ENCODE data around the gene GRM4. TPM values are rescaled to one million over a fixed set of nuclear protein-coding genes. Genes with fewer than 3 reads are reported as not detected.

GRM4 gene
- total RNA-seq, 1 experiment from 2014 or later = 5.6 TPM

- Histone ChIP-seq H2BK12ac (ENCODE audit: insufficient read length, low read depth, low read length) (no peak overlapping the region), H3K27ac (ENCODE audit: insufficient read length, low read depth, low read length) (no peak overlapping the region), H3K23me2 (ENCODE audit: insufficient read length, low read depth, low read length, poor library complexity, severe bottlenecking) (no peaks in the 10 kb centered on the region), H2BK20ac (ENCODE audit: low read depth, low read length, poor library complexity, severe bottlenecking) (no peak overlapping the region), H2BK5ac (ENCODE audit: insufficient read length, low read length) (no peak overlapping the region), H2BK120ac (ENCODE audit: low read depth, low read length, poor library complexity, severe bottlenecking) (no peak overlapping the region), H3K23ac (ENCODE audit: insufficient read length, low read depth, low read length) (no peak overlapping the region), H3K79me1 (ENCODE audit: insufficient read depth, low read depth, low read length, poor library complexity, severe bottlenecking) (no peaks in the 10 kb centered on the region), H4K8ac (replicated peaks; ENCODE audit: insufficient read length, low read depth, low read length) (no peak overlapping the region), H3K9me3 (ENCODE audit: control insufficient read depth, low read depth, low read length) (no peaks in the 10 kb centered on the region), H3K79me2 (ENCODE audit: insufficient read depth, low read length) (no peaks in the 10 kb centered on the region), H2AFZ (ENCODE audit: low read length) (no peak overlapping the region), H4K5ac (ENCODE audit: insufficient read length, low read depth, low read length) (no peak overlapping the region), H3K18ac (ENCODE audit: insufficient read length, low read depth, low read length) (no peak overlapping the region), H4K20me1 (ENCODE audit: control insufficient read depth, insufficient read depth, insufficient read length) (peaks cover 5% of the 10 kb centered on the region), H4K91ac (ENCODE audit: insufficient read length, low read depth, low read length) (no peak overlapping the region), H3K14ac (ENCODE audit: insufficient read depth, low read length) (no peak overlapping the region), H3K4ac (ENCODE audit: low read depth, low read length) (no peak overlapping the region), H2BK15ac (ENCODE audit: low read depth, low read length) (no peak overlapping the region), H3K56ac (ENCODE audit: insufficient read length, low read depth, low read length) (no peak overlapping the region), H3K4me2 (ENCODE audit: insufficient read depth, insufficient read length, low read length) (no peak overlapping the region), H2AK5ac (ENCODE audit: insufficient read length, low read length) (no peak overlapping the region), H3K9ac (ENCODE audit: extremely low read depth, insufficient read length, low read length) (no peak overlapping the region), H3K27me3 (ENCODE audit: insufficient read depth, low read length) (no peaks in the 10 kb centered on the region), H3T11ph (ENCODE audit: low read length) (no peak overlapping the region), H3K4me1 (ENCODE audit: insufficient read depth, low read length) (no peaks in the 10 kb centered on the region; the same call in 1 of the 2 replicates)
- peaks cover 28 to 49% of the 10 kb centered on the region in 2 experiments for H3K4me1 Mint-ChIP-seq
- H3K27me3 Mint-ChIP-seq (ENCODE audit: low read depth) = no peaks in the 10 kb centered on the region
- no CpG with 5 or more reads among the region's 7 CpGs for WGBS (ENCODE audit: extremely low coverage, insufficient read length, low lambda C conversion rate)
- H3K36me3 Mint-ChIP-seq (ENCODE audit: insufficient read depth in 1 of 3, low read depth in 3 of 3) = no peaks in the 10 kb centered on the region
- no peak overlapping the region for H3K4me3 Mint-ChIP-seq
- H3K9me3 Mint-ChIP-seq = no peaks in the 10 kb centered on the region
- no peak for TF ChIP-seq CTCF (conservative IDR thresholded peaks at IDR 0.05)
- no peak overlapping the region for H3K27ac Mint-ChIP-seq
- DNase-seq = no peak
These were observed 45.1 kb downstream of the GRM4 start for GRCh38 chr6:34100788-34101187.

Measured in H9 (cell line).